K562 (cell line): ENCODE data around the gene NRXN3. TPM values are rescaled to one million over a fixed set of nuclear protein-coding genes. Genes with fewer than 3 reads are reported as not detected.

Experiments
- ATAC-seq: fragments of 200-7000 bp; cut with Tn5 transposase; 3 replicates; pipeline ENCODE4 v1.9.1; 2020; ENCODE audit warnings: moderate library complexity
- BruUV-seq: library from RNA; stranded (reverse); fragments of 400-500 nt; replicated peaks from 2 replicates; lab custom pipeline; 2021; lab: Mats Ljungman, UMichigan
- CTCF ChIA-PET: fragments of 300-600 bp; formaldehyde crosslinking; extraction: SDS; loops from one replicate; lab custom pipeline; 2021; ENCODE audit warnings: low intra/inter-chr PET ratio; lab: Yijun Ruan, JAX
- POLR2A ChIA-PET: fragments of 300-600, 350-650 bp; sonication (Branson Sonifier 250); formaldehyde crosslinking; extraction: SDS; loops from one replicate; lab custom pipeline; 2021; ENCODE audit warnings: antibody characterized with exemption, inconsistent platforms; lab: Yijun Ruan, JAX
- DNase-seq, 4 experiments: peaks; one replicate each; pipeline versions ENCODE4 v3.0.0 to v3.0.0-alpha.2; 2011 to 2018; ENCODE audit warnings: low spot score in 3 of 4, mixed read lengths in 3 of 4; ENCODE audit errors: extremely low read depth in 1 of 4
- FAIRE-seq: peaks from 2 replicates; lab custom pipeline; 2011; peaks lifted over from hg19 to GRCh38; lab: Jason Lieb, UNC
- H2AFZ ChIP-seq: 2 replicates; pipeline ENCODE4 v1.6.0; 2011; ENCODE audit warnings: low read depth, low read length, control low read depth, inconsistent platforms
- H3K27ac ChIP-seq: fragments of 200-600 bp; 3 replicates; pipeline ENCODE4 v1.8.0; 2011; ENCODE audit warnings: low read depth, mild to moderate bottlenecking, control low read depth, inconsistent platforms, low read length, moderate library complexity, mixed read lengths; ENCODE audit errors: extremely low read depth
- H3K27me3 ChIP-seq, 2 experiments: fragments of 300-600 bp in 1 of 2; 2 replicates in 1 of 2; 3 replicates in 1 of 2; pipeline versions ENCODE4 v1.6.0 to v1.8.0; 2011; ENCODE audit warnings: inconsistent platforms in 2 of 2, low read length in 2 of 2, mild to moderate bottlenecking in 1 of 2, mixed read lengths in 1 of 2, moderate library complexity in 1 of 2; ENCODE audit not compliant: control insufficient read depth in 2 of 2, insufficient read depth in 2 of 2
- H3K36me3 ChIP-seq: fragments of 300-600 bp; 3 replicates; pipeline ENCODE4 v1.8.0; 2011; ENCODE audit warnings: mild to moderate bottlenecking, low read length, inconsistent platforms; ENCODE audit not compliant: control insufficient read depth, insufficient read depth
- H3K4me1 ChIP-seq, 2 experiments: fragments of 200-600 bp in 1 of 2; replicated peaks in 1 of 2; 2 replicates in 1 of 2; 3 replicates in 1 of 2; pipeline versions ENCODE4 v1.5.1 to v1.8.0; 2011; ENCODE audit warnings: inconsistent platforms in 2 of 2, low read length in 2 of 2, mild to moderate bottlenecking in 1 of 2, mixed read lengths in 1 of 2, moderate library complexity in 1 of 2; ENCODE audit not compliant: control insufficient read depth in 2 of 2, insufficient read depth in 2 of 2
- H3K4me2 ChIP-seq: 2 replicates; pipeline ENCODE4 v1.6.1; 2011; ENCODE audit warnings: low read length, control low read depth, inconsistent platforms, mixed read lengths; ENCODE audit not compliant: insufficient read depth
- H3K4me3 ChIP-seq: fragments of 200-600 bp; sonication (generic), shearing (Covaris generic); 2 replicates; pipeline ENCODE4 v1.5.1; 2016; ENCODE audit warnings: control low read depth, inconsistent platforms
- H3K79me2 ChIP-seq: fragments of 200-600 bp; 3 replicates; pipeline ENCODE4 v1.8.0; 2011; ENCODE audit warnings: low read length, inconsistent platforms; ENCODE audit not compliant: control insufficient read depth, insufficient read depth
- H3K9ac ChIP-seq, 2 experiments: 2 replicates each; pipeline versions ENCODE4 v1.6.0 to v1.6.1; 2011; ENCODE audit warnings: low read depth in 2 of 2, low read length in 2 of 2, control low read depth in 1 of 2, inconsistent platforms in 1 of 2, mild to moderate bottlenecking in 1 of 2, mixed read lengths in 1 of 2; ENCODE audit not compliant: insufficient read depth in 1 of 2
- H3K9me1 ChIP-seq: one replicate; pipeline ENCODE4 v1.6.0; 2011; ENCODE audit warnings: inconsistent platforms, mild to moderate bottlenecking, low read length, moderate library complexity; ENCODE audit not compliant: control insufficient read depth, insufficient read depth
- H3K9me3 ChIP-seq: replicated peaks from 2 replicates; pipeline ENCODE4 v1.5.1; 2011; ENCODE audit warnings: low read depth, low read length, inconsistent platforms; ENCODE audit not compliant: control insufficient read depth, insufficient read depth
- H4K20me1 ChIP-seq: replicated peaks from 2 replicates; pipeline ENCODE4 v1.6.1; 2011; ENCODE audit warnings: low read length, inconsistent platforms, mixed read lengths; ENCODE audit not compliant: control insufficient read depth, insufficient read depth
- ARNT ChIP-seq, 2 experiments: fragments of 450-650 bp; IDR thresholded peaks; 2 replicates each; pipeline ENCODE4 v1.6.1; 2016; ENCODE audit warnings: mild to moderate bottlenecking in 1 of 2
- CBX3 ChIP-seq, 2 experiments: IDR thresholded peaks; 1 replicate in 1 of 2; 2 replicates in 1 of 2; pipeline ENCODE4 v1.6.1; 2012; ENCODE audit warnings: inconsistent platforms in 2 of 2, low read length in 2 of 2, borderline replicate concordance in 1 of 2, control low read depth in 1 of 2
- GABPB1 ChIP-seq: sonication (generic); formaldehyde crosslinking; IDR thresholded peaks from 2 replicates; pipeline ENCODE4 v1.8.0; 2022; ENCODE audit warnings: mild to moderate bottlenecking, missing genetic modification reagents
- KLF10 ChIP-seq: fragments of 250-450 bp; sonication (Bioruptor Pico); IDR thresholded peaks from 2 replicates; pipeline ENCODE4 v1.6.1; 2021; ENCODE audit warnings: matching md5 sums
- NR1H2 ChIP-seq: sonication (generic); formaldehyde crosslinking; IDR thresholded peaks from 2 replicates; pipeline ENCODE4 v1.4.0; 2020; ENCODE audit warnings: mild to moderate bottlenecking, missing genetic modification reagents
- NR2C2 ChIP-seq, 2 experiments: fragments of 200-800 bp in 1 of 2; sonication (Bioruptor generic) in 1 of 2; sonication (generic) in 1 of 2; formaldehyde crosslinking in 1 of 2; IDR thresholded peaks; 2 replicates each; pipeline versions ENCODE4 v1.6.1 to v1.8.0; 2016 to 2022; ENCODE audit warnings: mild to moderate bottlenecking in 1 of 2, missing compliant biosample characterization in 1 of 2, missing genetic modification characterization in 1 of 2, missing genetic modification reagents in 1 of 2
- SP2 ChIP-seq: IDR thresholded peaks from 2 replicates; pipeline ENCODE4 v1.6.1; 2011; ENCODE audit warnings: mild to moderate bottlenecking, low read depth, low read length, moderate library complexity; ENCODE audit not compliant: poor library complexity, severe bottlenecking; ENCODE audit errors: extremely low read depth
- STAG1 ChIP-seq: sonication (generic); formaldehyde crosslinking; IDR thresholded peaks from 2 replicates; pipeline ENCODE4 v1.5.0; 2020; ENCODE audit warnings: missing genetic modification reagents, borderline replicate concordance
- TGIF2 ChIP-seq: sonication (generic); formaldehyde crosslinking; IDR thresholded peaks from 2 replicates; pipeline ENCODE4 v1.8.1; 2022; ENCODE audit warnings: mild to moderate bottlenecking, missing genetic modification reagents, moderate library complexity
- WHSC1 ChIP-seq: IDR thresholded peaks from one replicate; pipeline ENCODE4 v1.6.1; 2012; ENCODE audit warnings: low read length, control low read depth, inconsistent platforms
- ZNF197 ChIP-seq: fragments of 200-800 bp; sonication (Bioruptor generic); IDR thresholded peaks from 2 replicates; pipeline ENCODE4 v1.6.1; 2016; ENCODE audit warnings: low read depth, missing genetic modification characterization, missing compliant biosample characterization
- ZNF239 ChIP-seq: fragments of 250-450 bp; sonication (Bioruptor Pico); IDR thresholded peaks from 2 replicates; pipeline ENCODE4 v1.4.0; 2020; ENCODE audit warnings: mild to moderate bottlenecking
- ZNF274 ChIP-seq: IDR thresholded peaks from 2 replicates; pipeline ENCODE4 v1.6.1; 2011; ENCODE audit warnings: low read depth, mild to moderate bottlenecking, low read length, moderate library complexity, borderline replicate concordance
- ZNF347 ChIP-seq: fragments of 450-650 bp; formaldehyde crosslinking; IDR thresholded peaks from 2 replicates; pipeline ENCODE4 v1.4.0; 2020; ENCODE audit warnings: low read depth, mild to moderate bottlenecking, moderate library complexity
- ZNF77 ChIP-seq: fragments of 250-450 bp; sonication (Bioruptor Pico); IDR thresholded peaks from 2 replicates; pipeline ENCODE4 v1.5.0; 2020
- ZNF79 ChIP-seq: fragments of 250-450 bp; sonication (Bioruptor Pico); IDR thresholded peaks from 2 replicates; pipeline ENCODE4 v1.4.0; 2020; ENCODE audit warnings: low read depth, mild to moderate bottlenecking, moderate library complexity
- WGBS: fragments of 100-300 bp; shearing (Covaris generic); methylation state at CpG from one replicate; pipeline ENCODE4 v1.1.6; 2016; ENCODE audit warnings: low coverage, mixed read lengths; ENCODE audit not compliant: insufficient coverage; ENCODE audit errors: missing lambda C conversion rate; 5-methylcytosine and 5-hydroxymethylcytosine counted together
- in situ Hi-C: fragments of 300-500 bp; cut with MboI; formaldehyde crosslinking; loops from 4 replicates; pipeline ENCODE4 v1.15.0; 2018; ENCODE audit warnings: inconsistent platforms, mixed read lengths
- intact Hi-C: fragments of 100-400 bp; cut with micrococcal nuclease; formaldehyde crosslinking; loops from 2 replicates; pipeline ENCODE4 v1.14.2; 2022
- polyA plus RNA-seq, 8 experiments: library from polyadenylated mRNA; depleted of rRNA in 4 of 8; stranded (reverse) in 5 of 8; unstranded in 3 of 8; fragments of >200 nt; fragmentation: Nextera tagmentation in 2 of 8; fragmentation: Illumina TruSeq in 1 of 8; extraction: Ambion mirVana in 2 of 8; extraction: Trizol in 1 of 8; gene quantifications; 2 replicates each; pipeline versions ENCODE4 v1.2.1 to v1.2.3, GENCODE V29; 2011 to 2014; ENCODE audit warnings: inconsistent platforms in 1 of 8, missing spikeins in 1 of 8
- total RNA-seq, 7 experiments: library from RNA; depleted of rRNA in 6 of 7; stranded (reverse); fragments of >200 nt in 6 of 7; fragmentation: Illumina TruSeq in 2 of 7; extraction: Trizol in 2 of 7; gene quantifications; 2 replicates each; pipeline versions ENCODE4 v1.2.1 to v1.2.3, GENCODE V29; 2011 to 2021; ENCODE audit warnings: low replicate concordance in 1 of 7
- TF ChIP-seq, protein P1 (sequence below): fragments of 250-450 bp; sonication (Bioruptor Pico); IDR thresholded peaks from 2 replicates; pipeline ENCODE4 v1.8.0; 2022; ENCODE audit warnings: inconsistent platforms
- TF ChIP-seq, protein P2 (sequence below): fragments of 250-450 bp; sonication (Bioruptor Pico); IDR thresholded peaks from 2 replicates; pipeline ENCODE4 v1.8.0; 2022; ENCODE audit warnings: moderate library complexity, mild to moderate bottlenecking, inconsistent platforms
- TF ChIP-seq, protein P3 (sequence below): sonication (generic); formaldehyde crosslinking; IDR thresholded peaks from 2 replicates; pipeline ENCODE4 v1.9.0; 2022; ENCODE audit warnings: mild to moderate bottlenecking, missing genetic modification reagents

Gene NRXN3
- total and polyA plus RNA-seq, 9 of the 15 experiments (the other 6 are each of a cell fraction or from before 2014, with no cell fraction given), result 0.09 TPM; not detected in 8

DNA sequence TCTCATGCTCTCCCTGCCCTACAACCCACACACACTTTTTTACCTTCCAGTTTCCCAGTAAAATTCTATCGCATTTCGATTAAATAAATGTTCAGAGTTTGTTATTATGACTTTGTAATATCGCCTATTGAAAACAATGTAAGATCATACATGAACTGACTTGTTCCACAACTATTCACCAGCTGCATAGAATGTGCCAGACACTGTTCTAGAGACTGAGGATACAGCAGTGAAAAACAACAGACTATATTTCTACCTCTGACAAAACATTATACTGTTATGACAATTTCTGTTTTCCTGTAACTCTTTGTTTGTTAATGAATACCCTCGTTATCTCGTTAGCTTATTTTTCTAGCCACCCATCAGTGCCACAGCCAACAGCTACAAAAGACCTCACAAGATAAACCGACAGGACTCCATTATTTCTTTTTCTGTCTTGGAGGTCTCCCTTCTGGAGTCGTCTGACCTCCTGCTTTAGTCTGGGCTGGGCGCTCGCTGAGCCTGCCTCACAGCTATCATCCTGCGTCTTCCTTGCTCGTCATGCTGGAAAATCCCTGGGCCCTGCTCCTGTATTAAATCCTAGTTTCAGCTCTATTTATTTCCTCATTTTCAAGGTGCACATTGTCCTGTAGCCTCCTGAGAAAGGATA lies 1542.3 kb downstream of the NRXN3 start:
- in situ Hi-C loops (no loop called here), intact Hi-C loops (no loop called here)
- H3K9ac ChIP-seq, result no peak overlapping the region
- H2AFZ ChIP-seq, result no peak overlapping the region
- ChIA-PET CTCF (no interaction called here), POLR2A (no interaction called here)
- no peak overlapping the region for H3K4me3 ChIP-seq
- H3K27me3 ChIP-seq, result no peaks in the 10 kb centered on the region
- H3K79me2 ChIP-seq, result no peaks in the 10 kb centered on the region
- no peak overlapping the region for H3K27ac ChIP-seq
- no peak overlapping the region for H3K4me2 ChIP-seq
- no TSS peak for BruUV-seq
- no peak for DNase-seq
- FAIRE-seq, result no peak
- H3K9me1 ChIP-seq, result no peaks in the 10 kb centered on the region
- no peak for ATAC-seq
- no peaks in the 10 kb centered on the region for H4K20me1 ChIP-seq
- no peaks in the 10 kb centered on the region for H3K9me3 ChIP-seq
- no peak for TF ChIP-seq TGIF2
- TF ChIP-seq, protein P1, sequence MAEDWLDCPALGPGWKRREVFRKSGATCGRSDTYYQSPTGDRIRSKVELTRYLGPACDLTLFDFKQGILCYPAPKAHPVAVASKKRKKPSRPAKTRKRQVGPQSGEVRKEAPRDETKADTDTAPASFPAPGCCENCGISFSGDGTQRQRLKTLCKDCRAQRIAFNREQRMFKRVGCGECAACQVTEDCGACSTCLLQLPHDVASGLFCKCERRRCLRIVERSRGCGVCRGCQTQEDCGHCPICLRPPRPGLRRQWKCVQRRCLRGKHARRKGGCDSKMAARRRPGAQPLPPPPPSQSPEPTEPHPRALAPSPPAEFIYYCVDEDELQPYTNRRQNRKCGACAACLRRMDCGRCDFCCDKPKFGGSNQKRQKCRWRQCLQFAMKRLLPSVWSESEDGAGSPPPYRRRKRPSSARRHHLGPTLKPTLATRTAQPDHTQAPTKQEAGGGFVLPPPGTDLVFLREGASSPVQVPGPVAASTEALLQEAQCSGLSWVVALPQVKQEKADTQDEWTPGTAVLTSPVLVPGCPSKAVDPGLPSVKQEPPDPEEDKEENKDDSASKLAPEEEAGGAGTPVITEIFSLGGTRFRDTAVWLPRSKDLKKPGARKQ, result no peak
- TF ChIP-seq ZNF347 (CRISPR knock-in tag), result no peak
- no peak for TF ChIP-seq ZNF79 (CRISPR knock-in tag)
- no peak for TF ChIP-seq ARNT (IDR thresholded peaks at IDR 0.05)
- no peak for TF ChIP-seq ZNF77 (CRISPR knock-in tag)
- TF ChIP-seq, protein P2, sequence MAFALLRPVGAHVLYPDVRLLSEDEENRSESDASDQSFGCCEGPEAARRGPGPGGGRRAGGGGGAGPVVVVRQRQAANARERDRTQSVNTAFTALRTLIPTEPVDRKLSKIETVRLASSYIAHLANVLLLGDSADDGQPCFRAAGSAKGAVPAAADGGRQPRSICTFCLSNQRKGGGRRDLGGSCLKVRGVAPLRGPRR, result no peak
- TF ChIP-seq KLF10, result no peak
- TF ChIP-seq SP2, result no peak
- TF ChIP-seq NR1H2 (CRISPR knock-in tag), result no peak
- TF ChIP-seq ZNF239 (CRISPR knock-in tag), result no peak
- no peak for TF ChIP-seq GABPB1
- no peak for TF ChIP-seq ZNF274
- TF ChIP-seq CBX3 (IDR thresholded peaks at IDR 0.05; ENCODE audit: borderline replicate concordance in 1 of 2, low read length in 2 of 2), result no peak
- no peak for TF ChIP-seq NR2C2 (CRISPR knock-in tag; IDR thresholded peaks at IDR 0.05)
- TF ChIP-seq NR2C2 (tag; IDR thresholded peaks at IDR 0.05), result no peak
- TF ChIP-seq, protein P3, sequence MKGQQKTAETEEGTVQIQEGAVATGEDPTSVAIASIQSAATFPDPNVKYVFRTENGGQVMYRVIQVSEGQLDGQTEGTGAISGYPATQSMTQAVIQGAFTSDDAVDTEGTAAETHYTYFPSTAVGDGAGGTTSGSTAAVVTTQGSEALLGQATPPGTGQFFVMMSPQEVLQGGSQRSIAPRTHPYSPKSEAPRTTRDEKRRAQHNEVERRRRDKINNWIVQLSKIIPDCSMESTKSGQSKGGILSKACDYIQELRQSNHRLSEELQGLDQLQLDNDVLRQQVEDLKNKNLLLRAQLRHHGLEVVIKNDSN (CRISPR knock-in tag), result no peak
- TF ChIP-seq ZNF197 (CRISPR knock-in tag), result no peak
- TF ChIP-seq STAG1 (CRISPR knock-in tag), result no peak
- TF ChIP-seq WHSC1, result no peak
- H3K4me1 ChIP-seq, result no peaks in the 10 kb centered on the region
- 3% methylated on average over 11 of the region's 11 CpGs for WGBS
- H3K36me3 ChIP-seq, result no peaks in the 10 kb centered on the region
